DND-41 (cell line): ENCODE results near the gene FOXN3.

Source experiments
- EZH2 ChIP-seq: IDR thresholded peaks from 3 replicates; pipeline ENCODE4 v1.6.1; 2012; ENCODE audit warnings: borderline replicate concordance, low read depth, mild to moderate bottlenecking, moderate library complexity, low read length, inconsistent platforms; ENCODE audit not compliant: severe bottlenecking
- TF ChIP-seq, protein P1 (sequence below): IDR thresholded peaks from 2 replicates; pipeline ENCODE4 v1.5.1; 2012; ENCODE audit warnings: borderline replicate concordance, low read length, moderate library complexity, mild to moderate bottlenecking; ENCODE audit not compliant: poor library complexity, severe bottlenecking; ENCODE audit errors: extremely low read depth

DNA sequence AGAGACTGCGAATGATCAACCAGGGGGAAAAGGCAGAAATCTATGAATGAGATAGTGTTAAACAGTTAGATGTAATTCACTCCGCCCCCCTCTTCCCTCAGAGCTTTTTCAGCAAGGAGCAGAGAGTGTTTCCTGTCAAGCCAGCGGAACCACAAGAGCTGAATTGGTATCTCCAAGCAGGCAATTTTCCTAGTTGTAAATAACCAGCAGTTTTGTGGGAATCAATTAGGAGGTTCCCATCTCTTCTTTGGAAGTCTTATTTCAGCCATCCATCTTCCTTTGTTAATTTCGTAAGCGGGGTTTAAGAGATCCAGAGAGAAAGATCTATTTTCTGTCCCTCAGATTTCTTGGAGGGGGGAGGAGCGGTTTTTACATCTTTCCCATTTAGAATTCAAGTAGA is 178.0 kb downstream of the FOXN3 start:
- TF ChIP-seq, protein P1, sequence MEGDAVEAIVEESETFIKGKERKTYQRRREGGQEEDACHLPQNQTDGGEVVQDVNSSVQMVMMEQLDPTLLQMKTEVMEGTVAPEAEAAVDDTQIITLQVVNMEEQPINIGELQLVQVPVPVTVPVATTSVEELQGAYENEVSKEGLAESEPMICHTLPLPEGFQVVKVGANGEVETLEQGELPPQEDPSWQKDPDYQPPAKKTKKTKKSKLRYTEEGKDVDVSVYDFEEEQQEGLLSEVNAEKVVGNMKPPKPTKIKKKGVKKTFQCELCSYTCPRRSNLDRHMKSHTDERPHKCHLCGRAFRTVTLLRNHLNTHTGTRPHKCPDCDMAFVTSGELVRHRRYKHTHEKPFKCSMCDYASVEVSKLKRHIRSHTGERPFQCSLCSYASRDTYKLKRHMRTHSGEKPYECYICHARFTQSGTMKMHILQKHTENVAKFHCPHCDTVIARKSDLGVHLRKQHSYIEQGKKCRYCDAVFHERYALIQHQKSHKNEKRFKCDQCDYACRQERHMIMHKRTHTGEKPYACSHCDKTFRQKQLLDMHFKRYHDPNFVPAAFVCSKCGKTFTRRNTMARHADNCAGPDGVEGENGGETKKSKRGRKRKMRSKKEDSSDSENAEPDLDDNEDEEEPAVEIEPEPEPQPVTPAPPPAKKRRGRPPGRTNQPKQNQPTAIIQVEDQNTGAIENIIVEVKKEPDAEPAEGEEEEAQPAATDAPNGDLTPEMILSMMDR = no peak
- no peak for TF ChIP-seq EZH2
